Frontal cortex (tissue), 1 donor: ENCODE measurements around the gene ARAP1. TPM values are rescaled to one million over a fixed set of nuclear protein-coding genes. Genes with fewer than 3 reads are reported as not detected.

ENCODE experiments used
- small RNA-seq: library from RNA; depleted of rRNA; stranded (forward); fragments of <200 nt; gene quantifications from one replicate; pipeline ENCODE3, GENCODE V24; 2014
- total RNA-seq: library from RNA; depleted of rRNA; stranded (reverse); fragments of >200 nt; gene quantifications from one replicate; pipeline ENCODE4 v1.2.3, GENCODE V29; 2014

The ARAP1 gene
- total RNA-seq, 1 donor from 2014 or later = 20.0 TPM

Small RNA genes within 50 kb of the gene (small RNA-seq; reads per million reads assigned to genes)
- not detected for gene MIR4692
- not detected for gene RF00019

Other genes with a start within 250 kb of the ARAP1 start
- 63.2 TPM for gene PDE2A, start 78.0 kb downstream of the ARAP1 start, total RNA-seq
- 37.9 TPM for gene STARD10, start 41.6 kb upstream of the ARAP1 start, total RNA-seq
- 2.9 TPM for gene ATG16L2, start 62.0 kb upstream of the ARAP1 start, total RNA-seq